Ecto neural progenitor cell (in vitro differentiated cells): ENCODE measurements around the gene IGF2BP2.
"Not testable (repeated sequence)": the region's sequence is repeated elsewhere in the genome, so short reads cannot be mapped to it uniquely, and the experiment has no call there.

ENCODE experiments used
- DNase-seq: peaks from one replicate; pipeline ENCODE4 v3.0.0-alpha.2; 2018; ENCODE audit warnings: low spot score

IGF2BP2 gene

GRCh38 chr3:185825006-185825638 is at the start of gene IGF2BP2:
Gene IGF2BP2, minus strand, starts transcription at chr3:185825042. Its CDS starts 82 bp downstream, at chr3:185824960.
- peak; percentile 92 for DNase-seq

GRCh38 chr3:185874119-185874518 is 49.3 kb upstream of the IGF2BP2 start:
- DNase-seq: no peak

DNA sequence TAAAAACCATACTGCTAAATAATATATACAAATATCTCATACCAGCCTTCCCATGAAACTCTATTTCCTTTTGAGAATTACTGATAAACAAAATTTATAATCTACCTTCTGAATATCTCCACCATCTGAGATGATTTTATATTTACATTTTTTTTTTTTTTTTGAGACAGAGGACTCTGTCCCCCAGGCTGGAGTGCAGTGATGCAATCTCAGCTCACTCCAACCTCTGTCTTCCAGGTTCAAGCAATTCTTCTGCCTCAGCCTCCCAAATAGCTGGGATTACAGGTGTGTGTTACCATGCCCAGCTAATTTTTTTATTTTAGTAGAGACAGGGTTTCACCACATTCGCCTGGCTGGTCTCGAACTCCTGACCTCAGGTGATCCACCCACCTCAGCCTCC is 42.8 kb upstream of the IGF2BP2 start:
- no peak for DNase-seq

GRCh38 chr3:185866995-185867394 is 42.2 kb upstream of the IGF2BP2 start:
- DNase-seq: no peak

- no peak for DNase-seq
Measured at GRCh38 chr3:185866555-185866954, 41.7 kb upstream of the IGF2BP2 start.

DNA sequence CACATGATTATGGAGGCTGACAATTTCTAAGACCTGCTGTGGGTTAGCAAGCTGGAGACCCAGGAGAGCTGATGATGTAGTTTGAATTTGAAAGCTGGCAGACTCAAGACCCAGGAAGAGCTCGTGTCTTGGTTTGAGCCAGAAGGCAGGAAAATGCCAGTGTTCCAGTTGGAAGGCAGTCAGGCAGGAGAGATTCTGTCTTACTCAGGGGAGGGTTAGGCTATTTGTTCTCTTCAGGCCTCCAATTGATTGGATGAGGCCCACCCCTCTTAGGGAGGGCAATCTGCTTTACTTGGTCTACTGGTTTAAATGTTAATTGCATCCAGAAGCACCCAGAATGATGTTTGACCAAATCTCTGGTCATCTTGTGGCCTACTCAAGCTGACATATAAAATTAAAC is 40.4 kb upstream of the IGF2BP2 start:
- DNase-seq: no peak

DNA sequence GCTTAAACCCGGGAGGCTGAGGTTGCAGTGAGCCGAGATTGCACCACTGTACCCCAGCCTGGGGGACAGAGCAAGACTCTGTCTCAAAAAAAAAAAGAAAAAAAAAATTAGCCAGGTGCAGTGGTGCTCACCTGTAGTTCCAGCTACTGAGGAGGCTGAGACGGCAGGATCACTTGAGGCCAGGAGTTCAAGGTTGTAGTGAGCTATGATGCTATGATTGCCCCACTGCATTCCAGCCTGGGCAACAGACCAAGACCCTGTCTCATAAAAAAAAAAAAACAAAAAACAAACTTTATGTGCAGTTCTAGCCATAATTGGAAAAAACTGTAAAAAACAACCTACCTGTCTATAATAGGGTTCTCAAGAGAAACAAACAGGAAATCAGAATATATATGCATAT is 39.9 kb upstream of the IGF2BP2 start:
- DNase-seq: no peak

DNA sequence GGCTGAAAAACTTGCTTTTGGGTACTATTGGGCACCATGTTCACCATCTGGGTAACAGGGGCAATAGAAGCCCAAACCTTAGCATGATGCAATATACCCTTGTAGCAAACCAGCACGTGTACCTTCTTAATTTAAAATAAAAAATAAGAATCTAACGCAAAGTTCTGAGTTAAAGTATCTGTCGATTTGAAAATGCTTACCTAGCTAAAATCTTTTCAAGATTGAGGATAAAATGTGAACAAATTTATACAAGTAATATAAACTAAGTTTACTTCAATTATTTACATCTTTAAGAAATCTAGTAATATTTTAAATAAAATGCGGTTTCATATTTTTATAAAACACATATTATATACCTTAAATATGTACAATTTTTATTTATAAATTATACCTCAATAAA is 38.1 kb upstream of the IGF2BP2 start:
- DNase-seq: no peak

DNA sequence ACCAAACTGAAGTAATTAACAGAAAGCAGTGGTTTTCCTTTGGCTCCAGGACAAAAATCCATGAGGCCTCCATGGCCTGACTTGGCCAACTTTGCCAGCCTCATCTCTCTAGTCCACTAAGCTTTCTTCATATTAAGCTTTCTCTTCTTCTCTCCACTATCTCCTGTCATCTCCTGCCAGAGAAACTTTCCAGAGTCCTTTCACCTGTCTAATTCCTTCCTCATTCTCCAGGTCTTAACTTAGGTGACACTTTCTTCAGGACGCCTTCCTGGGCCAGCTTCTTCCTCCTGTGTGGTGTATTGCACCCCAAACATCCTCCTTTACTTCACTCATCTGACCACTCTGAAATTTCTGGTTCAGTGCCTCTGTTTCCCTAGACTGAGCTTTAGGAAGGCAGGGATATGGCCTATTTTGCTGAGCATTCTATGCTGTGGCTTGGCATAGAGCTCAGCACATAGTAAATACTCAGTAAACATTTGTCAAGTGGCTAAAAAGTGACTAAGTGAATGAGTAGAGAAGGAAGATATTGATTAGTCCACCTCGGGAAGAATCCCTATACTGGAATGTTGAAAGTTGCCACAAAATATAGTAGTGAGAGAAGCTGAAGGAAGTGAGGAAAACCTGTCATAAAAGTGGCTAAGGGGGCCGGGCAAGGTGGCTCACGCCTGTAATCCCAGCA is 34.6 kb upstream of the IGF2BP2 start:
- DNase-seq: no peak

GRCh38 chr3:185858502-185859225 is 33.8 kb upstream of the IGF2BP2 start:
- DNase-seq: no peak

DNA sequence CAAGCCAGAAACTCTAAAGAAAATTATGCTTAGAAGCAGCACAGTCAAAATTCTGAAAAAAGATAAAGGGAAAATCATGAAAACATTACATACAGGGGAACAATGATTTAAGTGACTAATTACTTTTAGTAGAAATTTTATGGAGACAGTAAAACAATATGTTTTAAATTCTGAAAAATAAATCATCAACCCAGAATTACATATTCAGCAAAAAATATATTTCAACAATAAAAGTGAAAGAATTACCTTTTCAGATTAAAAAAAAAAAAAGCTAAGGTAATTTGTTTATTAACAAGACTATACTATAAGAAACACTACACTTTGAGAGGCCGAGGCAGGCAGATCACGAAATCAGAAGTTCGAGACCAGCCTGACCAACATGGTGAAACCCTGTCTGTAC is 32.4 kb upstream of the IGF2BP2 start:
- no peak for DNase-seq

DNA sequence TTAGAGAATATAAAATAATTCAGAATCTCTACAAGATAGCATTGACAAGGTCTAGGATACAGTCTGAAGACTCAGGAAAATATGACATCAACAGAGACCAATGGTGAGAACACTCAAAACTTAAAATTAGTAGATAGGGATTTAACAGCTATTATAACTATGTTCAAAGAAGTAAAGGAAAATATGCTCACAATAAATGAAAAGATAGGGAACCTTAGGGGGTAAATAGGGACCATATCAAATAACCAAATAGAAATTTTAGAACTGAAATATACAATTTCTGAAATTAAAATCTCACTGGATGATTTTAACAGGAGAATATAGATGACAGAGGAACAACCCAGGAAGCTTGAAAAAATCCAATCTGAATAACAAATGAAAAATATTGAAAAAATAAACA is 31.8 kb upstream of the IGF2BP2 start:
- DNase-seq: no peak

DNA sequence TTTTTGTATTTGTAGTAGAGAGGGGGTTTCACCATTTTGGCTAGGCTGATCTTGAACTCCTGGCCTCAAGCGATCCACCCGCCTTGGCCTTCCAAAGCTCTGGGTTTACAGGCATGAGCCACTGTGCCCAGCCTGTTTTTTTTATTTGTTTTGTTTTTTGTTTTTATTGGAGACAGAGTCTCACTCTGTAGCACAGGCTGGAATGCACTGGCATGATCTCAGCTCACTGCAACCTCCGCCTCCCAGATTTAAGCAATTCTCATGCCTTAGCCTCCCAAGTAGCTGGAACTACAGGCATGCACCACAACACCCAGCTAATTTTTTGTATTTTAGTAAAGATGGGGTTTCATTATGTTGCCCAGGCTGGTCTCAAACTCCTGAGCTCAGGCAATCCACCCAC is 28.9 kb upstream of the IGF2BP2 start:
- DNase-seq: not testable (repeated sequence)

DNA sequence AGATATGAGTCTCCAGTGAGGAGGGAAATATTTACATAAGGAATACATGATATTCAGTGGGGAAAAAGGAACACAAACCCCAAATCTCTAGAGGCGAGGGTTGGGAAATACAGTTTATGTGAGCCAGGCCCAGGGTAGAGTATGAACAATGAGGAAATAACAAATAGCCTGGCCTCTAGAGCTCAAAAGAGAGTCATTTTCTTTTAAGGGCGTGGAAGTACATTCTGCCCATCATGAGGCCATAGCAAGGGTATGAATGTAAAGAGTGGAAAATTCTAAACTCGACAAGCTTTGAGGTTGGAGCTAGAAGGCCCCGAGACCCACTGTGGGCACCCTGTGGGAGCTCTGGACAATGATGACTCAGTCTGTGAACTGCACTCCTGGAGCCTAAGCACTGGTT is 27.8 kb upstream of the IGF2BP2 start:
- DNase-seq: no peak

- no peak for DNase-seq
Measured at GRCh38 chr3:185851959-185852358, 27.1 kb upstream of the IGF2BP2 start.

- no peak for DNase-seq
Measured at GRCh38 chr3:185851046-185851445, 26.2 kb upstream of the IGF2BP2 start.

GRCh38 chr3:185847506-185847905 is 22.7 kb upstream of the IGF2BP2 start:
- DNase-seq: no peak

DNA sequence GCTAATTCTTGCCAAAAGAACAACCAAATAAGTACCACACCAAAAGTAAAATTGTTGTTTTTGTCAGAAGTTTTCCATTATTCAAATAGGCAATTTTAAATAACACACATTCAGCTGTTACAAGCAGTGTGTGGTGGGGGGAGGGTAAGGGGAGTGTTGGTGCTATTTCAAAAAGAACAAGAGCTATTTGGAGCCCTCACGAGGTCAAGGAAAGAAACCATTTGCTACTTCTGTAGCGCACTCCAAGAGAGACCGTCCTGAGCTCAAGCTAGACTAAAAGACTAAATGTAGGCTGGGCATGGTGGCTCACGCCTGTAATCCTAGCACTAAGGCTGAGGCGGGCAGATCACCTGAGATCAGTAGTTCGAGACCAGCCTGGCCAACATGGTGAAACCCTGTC is 21.2 kb upstream of the IGF2BP2 start:
- DNase-seq: no peak

- no peak for DNase-seq
Measured at GRCh38 chr3:185844051-185844450, 19.2 kb upstream of the IGF2BP2 start.

- DNase-seq: no peak
Measured at GRCh38 chr3:185843635-185844034, 18.8 kb upstream of the IGF2BP2 start.

GRCh38 chr3:185843126-185843525 is 18.3 kb upstream of the IGF2BP2 start:
- DNase-seq: no peak

DNA sequence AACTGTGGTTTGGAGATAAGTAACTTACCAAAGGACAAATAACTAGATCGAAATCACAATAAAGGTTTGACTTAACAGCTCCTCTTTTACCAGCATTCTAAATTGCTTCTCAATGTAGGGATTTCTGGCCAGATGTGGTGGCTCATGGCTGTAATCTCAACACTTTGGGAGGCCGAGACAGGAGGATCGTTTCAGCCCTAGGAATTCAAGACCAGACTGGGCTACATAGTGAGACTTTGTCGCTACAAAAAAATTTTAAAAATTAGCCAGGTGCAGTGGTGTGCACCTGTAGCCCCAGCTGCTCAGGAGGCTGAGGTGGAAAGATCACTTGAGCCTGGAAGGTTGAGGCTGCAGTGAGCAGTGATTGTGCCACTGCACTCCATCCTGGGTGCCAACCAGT is 17.4 kb upstream of the IGF2BP2 start:
- no peak for DNase-seq

DNA sequence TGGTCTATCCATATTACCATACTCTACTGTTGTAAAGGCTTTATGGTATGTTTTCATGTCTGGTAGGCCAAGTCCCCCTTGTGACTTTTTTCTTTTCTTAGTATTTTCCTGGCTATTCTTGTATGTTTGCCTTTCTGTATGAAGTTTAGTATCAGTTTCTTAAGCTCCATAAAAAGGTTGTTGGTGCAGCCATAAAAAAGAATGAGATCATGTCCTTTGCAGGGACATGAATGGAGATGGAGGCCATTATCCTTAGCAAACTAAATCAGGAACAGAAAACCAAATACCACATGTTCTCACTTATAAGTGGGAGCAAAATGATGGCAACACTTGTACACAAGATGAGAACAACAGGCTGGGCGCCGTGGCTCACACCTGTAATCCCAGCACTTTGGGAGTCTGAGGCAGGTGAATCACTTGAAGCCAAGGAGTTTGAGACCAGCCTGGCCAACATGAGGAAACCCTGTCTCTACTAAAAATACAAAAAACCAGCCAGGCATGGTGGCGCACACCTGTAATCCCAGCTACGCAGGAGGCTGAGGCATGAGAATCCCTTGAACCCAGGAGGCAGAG is 13.7 kb upstream of the IGF2BP2 start:
- not testable (repeated sequence) for DNase-seq
